Mucosa of stomach (tissue), 1 donor: ENCODE measurements around the gene ACAD10.
"Not testable (repeated sequence)": the region's sequence is repeated elsewhere in the genome, so short reads cannot be mapped to it uniquely, and the experiment has no call there.

Source experiments
- H3K27me3 ChIP-seq: one replicate; pipeline ENCODE4 v1.7.0; 2013; ENCODE audit warnings: mild to moderate bottlenecking, low read length; ENCODE audit not compliant: control insufficient read depth, insufficient read depth
- H3K36me3 ChIP-seq: one replicate; pipeline ENCODE4 v1.7.0; 2013; ENCODE audit warnings: low read length; ENCODE audit not compliant: control insufficient read depth, insufficient read depth
- H3K4me1 ChIP-seq: one replicate; pipeline ENCODE4 v1.7.0; 2013; ENCODE audit warnings: mild to moderate bottlenecking, low read length; ENCODE audit not compliant: control insufficient read depth, insufficient read depth
- H3K4me3 ChIP-seq: one replicate; pipeline ENCODE4 v1.7.0; 2013; ENCODE audit warnings: low read length
- H3K9ac ChIP-seq: one replicate; pipeline ENCODE4 v1.7.0; 2013; ENCODE audit warnings: mild to moderate bottlenecking, low read length, moderate library complexity
- H3K9me3 ChIP-seq: one replicate; pipeline ENCODE4 v1.7.0; 2013; ENCODE audit warnings: mild to moderate bottlenecking, low read length, moderate library complexity; ENCODE audit not compliant: control insufficient read depth
- donor health status: Pancreatic carcinoma.

ACAD10 gene

DNA sequence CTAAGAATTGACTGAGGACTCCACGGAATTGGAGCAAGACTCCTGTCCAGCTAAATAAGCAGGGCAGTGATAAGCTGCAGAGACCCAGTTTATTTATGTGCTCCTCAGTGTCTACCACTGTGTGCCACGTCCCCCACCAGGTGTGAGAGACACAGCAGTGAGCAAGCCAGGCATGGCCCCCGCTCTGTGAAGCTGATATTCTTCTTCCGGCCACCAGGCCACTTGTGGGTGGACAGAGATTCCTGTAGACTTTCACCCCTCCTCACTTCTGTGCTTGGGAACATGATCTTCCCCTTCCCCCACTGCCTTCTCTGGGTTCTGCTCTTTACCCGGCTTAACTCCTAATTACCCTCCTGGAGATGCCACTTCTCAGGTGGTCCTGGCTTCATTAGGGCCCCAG is 21.4 kb upstream of the ACAD10 start:
- Histone ChIP-seq H3K9ac (no peak overlapping the region), H3K9me3 (no peaks in the 10 kb centered on the region), H3K36me3 (peaks cover 6% of the 10 kb centered on the region), H3K4me3 (no peak overlapping the region), H3K4me1 (no peaks in the 10 kb centered on the region), H3K27me3 (no peaks in the 10 kb centered on the region)

DNA sequence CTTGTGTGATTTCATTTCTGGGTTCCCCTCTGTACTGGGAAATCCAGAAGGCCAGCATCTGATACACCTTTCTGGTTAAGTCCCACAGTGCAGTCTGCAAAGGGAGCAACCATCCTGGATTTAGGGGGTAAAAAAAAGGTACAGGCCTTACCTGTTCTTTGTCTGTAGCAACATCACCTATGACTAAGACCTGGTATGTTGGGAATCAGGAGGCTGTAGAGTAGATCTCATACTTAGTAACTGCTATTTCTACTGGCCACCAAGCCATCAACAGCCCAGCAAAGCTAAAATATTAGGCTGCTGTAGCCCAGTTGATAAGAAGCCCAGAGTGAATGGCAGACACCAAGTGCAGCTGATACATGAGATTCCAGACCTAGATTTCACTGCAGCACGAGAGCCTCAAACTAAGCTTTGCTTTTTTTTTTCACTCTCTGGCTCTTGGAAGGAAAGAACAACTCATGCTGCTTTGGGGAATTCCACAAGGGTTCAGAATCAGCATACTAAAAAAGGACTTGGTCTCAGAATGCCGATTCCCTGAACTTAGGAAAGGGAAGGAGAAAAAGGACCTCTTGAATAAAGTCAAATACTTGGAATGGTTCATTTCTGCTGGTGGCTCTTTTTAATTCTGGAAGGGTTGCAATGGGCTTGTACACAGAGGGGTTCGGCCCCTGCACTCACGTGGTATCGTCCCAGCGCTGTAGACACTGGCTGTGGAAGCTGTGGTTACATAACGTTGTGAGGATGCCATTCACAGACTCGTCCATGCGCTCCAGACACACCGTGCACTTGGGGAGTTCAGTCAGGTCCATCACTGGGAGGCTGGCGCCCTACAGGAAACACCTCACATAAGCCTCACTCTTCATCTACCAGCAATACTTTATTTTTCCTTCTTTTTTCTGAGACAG is 20.6 kb upstream of the ACAD10 start:
- Histone ChIP-seq H3K4me1 (no peaks in the 10 kb centered on the region), H3K36me3 (peaks cover 11% of the 10 kb centered on the region), H3K4me3 (no peak overlapping the region), H3K9me3 (no peaks in the 10 kb centered on the region), H3K27me3 (no peaks in the 10 kb centered on the region), H3K9ac (no peak overlapping the region)

DNA sequence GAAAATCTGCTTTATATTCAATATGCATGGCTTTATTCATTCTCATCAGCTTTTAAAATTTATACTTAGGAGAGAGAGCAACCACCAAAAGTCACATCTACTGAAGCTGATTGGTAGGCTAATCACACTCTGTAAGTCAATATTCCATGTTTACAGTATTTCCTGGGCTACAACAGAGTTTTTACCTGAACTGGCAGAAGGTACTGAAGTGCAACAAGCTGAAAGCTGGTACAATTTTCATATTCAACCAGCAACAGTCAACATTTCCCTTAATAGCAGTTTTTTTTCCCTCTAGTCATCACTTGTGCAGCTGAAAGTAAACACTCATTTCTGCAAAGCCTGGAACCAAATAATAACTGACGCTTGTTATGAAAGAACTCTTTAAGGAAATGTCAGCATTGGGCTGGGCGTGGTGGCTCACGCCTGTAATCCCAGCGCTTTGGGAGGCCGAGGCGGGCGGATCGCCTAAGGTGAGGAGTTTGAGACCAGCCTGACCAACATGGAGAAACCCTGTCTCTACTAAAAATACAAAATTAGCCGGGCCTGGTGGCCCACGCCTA is 13.0 kb upstream of the ACAD10 start:
- Histone ChIP-seq H3K27me3 (no peaks in the 10 kb centered on the region), H3K36me3 (peaks cover 5% of the 10 kb centered on the region)

DNA sequence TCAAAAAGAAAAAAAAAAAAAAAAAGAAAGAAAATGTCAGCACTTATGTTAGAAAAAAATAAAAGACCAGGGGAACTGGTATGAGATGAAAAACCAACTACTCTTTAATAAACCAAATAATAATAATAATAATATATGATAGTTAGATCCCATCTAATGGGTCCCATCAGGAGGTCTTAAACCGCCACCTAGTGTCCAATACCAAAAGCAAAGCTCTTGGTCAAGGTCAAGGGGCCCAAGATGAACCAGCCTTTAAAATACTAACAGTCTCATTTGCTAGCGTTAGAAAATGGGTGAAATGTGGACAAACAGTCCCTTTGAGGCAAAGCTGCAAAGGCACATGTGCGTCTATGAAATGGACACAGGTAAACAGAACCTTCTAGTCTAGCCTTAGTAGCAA is 12.3 kb upstream of the ACAD10 start:
- no peak overlapping the region for H3K9ac ChIP-seq
- no peak overlapping the region for H3K4me3 ChIP-seq
- H3K36me3 ChIP-seq, result peaks cover 5% of the 10 kb centered on the region
- no peaks in the 10 kb centered on the region for H3K4me1 ChIP-seq
- H3K27me3 ChIP-seq, result no peaks in the 10 kb centered on the region
- H3K9me3 ChIP-seq, result no peaks in the 10 kb centered on the region

More for the DNA sequence above, 13.0 kb upstream of the ACAD10 start:
- Histone ChIP-seq H3K9me3 (no peaks in the 10 kb centered on the region), H3K4me3 (no peak overlapping the region), H3K9ac (no peak overlapping the region), H3K4me1 (no peaks in the 10 kb centered on the region)

DNA sequence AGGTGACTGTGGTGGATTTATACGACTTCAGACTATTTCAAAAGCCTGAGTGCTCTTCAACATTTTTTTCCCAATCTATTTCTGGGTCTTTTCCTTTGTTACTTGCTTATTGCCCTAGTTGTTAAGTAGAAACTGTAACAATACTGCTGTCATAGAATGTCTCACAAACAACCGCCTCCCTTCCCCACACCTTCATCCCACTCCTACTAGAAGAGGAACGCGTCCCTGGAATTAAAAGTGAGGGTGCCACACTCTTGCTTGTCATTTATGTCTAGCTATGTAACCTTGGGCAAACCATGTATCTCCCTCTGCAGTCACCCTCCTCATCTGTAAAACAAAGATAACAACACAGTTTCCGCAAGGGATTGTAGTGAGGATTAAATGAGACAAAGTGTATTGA is 8.7 kb upstream of the ACAD10 start:
- Histone ChIP-seq H3K27me3 (no peaks in the 10 kb centered on the region), H3K4me1 (no peaks in the 10 kb centered on the region), H3K36me3 (no peaks in the 10 kb centered on the region), H3K9me3 (no peaks in the 10 kb centered on the region), H3K4me3 (no peak overlapping the region), H3K9ac (no peak overlapping the region)

DNA sequence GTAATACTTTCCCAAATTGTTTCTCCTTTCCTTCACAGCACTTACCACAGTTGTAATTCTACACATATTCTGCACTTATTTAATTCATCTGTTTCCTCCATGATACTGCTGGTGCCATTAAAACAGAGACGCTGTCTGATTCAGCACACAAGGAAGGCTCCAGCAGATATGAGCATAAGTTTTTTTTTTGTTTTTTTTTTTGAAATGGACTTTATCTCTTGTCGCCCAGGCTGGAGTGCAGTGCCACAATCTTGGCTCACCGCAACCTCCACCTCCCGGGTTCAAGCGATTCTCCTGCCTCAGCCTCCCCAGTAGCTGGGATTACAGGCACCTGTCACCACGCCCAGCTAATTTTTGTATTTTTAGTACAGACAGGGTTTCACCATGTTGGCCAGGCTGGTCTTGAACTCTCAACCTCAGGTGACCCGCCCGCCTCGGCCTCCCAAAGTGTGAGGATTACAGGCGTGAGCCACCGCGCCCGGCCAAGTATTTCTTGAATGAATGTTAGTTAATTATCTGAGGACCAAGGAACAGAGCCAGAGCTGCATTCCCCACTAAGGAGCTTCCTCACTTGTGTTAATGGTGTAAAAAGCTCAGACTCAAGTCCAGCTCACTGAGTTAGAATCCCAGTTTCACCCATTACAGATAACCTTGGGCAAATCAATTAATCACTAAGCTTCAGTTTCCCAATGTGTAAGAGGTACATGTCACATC is 1.2 kb upstream of the ACAD10 start:
- Histone ChIP-seq H3K4me3 (peak overlapping the region; percentile 87), H3K4me1 (peaks cover 12% of the 10 kb centered on the region), H3K9ac (peak overlapping the region; percentile 96)
- H3K9me3 ChIP-seq, H3K27me3 ChIP-seq, H3K36me3 ChIP-seq: not testable (repeated sequence)

DNA sequence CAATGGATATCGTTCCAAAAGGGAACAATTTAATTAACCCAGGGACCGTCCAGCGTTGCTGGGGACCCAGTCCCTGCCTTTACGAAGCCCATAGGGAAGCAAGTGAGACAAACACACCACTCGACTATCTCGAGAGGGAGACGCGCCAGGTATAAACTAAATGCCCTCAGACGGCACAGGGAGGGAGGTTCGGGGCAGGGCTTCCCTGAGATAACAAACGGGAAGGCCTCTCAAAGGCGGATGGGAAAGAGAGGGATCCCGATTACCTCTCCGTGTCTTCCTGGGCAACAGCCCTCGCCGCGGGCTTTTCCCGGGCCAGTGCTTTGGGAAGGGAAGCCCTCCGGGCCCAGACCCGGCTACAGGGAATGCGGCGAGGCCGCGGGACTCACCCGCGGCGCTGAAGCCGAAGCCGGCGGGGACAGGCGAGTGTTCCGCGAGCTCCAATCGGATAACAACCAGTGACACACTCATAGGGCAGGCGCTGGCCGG is 487 bp upstream of the ACAD10 start:
- Histone ChIP-seq H3K36me3 (no peaks in the 10 kb centered on the region), H3K9me3 (no peaks in the 10 kb centered on the region), H3K4me1 (peaks cover 12% of the 10 kb centered on the region), H3K9ac (peak overlapping the region; percentile 96), H3K27me3 (no peaks in the 10 kb centered on the region), H3K4me3 (peak overlapping the region; percentile 87)

DNA sequence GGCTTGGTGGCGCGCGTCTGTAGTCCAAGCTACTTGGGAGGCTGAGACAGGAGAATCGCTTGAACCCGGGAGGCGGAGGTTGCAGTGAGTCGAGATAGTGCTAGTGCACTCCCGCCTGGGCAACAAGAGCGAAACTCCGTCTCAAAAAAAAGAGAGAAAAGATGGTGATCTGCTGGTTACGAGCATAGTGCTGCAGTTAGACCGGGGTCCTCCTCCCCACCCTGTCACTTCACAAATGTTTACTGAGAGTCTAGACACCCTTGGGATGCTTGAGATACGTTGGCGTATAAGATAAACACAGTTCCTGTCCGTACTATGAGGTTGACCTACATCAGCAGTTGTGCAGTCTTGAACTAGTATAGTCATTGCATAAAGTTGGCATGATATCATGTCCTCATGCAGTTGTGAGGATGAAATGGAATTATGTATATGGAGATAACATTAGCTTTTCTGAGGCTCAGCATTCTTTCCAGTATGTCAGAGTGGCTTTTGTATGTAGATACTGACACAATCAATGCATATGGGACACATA is 787 bp downstream of the ACAD10 start:
- H3K4me3 ChIP-seq, result peak overlapping the region; percentile 87
- H3K27me3 ChIP-seq, result no peaks in the 10 kb centered on the region
- H3K36me3 ChIP-seq, result no peaks in the 10 kb centered on the region
- H3K9ac ChIP-seq, result peak overlapping the region; percentile 96
- no peaks in the 10 kb centered on the region for H3K9me3 ChIP-seq
- H3K4me1 ChIP-seq, result peaks cover 12% of the 10 kb centered on the region

DNA sequence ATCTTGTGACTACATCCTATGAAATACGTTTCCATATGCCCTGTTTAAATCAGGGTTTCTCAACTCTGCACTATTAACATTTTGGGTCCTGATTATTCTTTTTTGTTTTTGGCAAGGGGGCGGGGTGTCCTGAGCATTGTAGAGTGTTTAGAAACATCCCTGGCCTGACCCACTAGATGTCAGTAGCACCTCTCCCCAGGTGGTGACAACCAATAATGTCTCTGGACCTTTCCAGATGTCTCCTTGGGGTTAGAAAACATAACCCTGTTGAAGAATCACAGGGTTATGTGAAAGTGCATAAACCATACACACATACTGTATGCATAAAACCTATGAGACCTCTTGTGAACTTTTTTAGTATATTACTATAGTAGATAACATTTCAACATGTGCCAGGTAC is 1.4 kb downstream of the ACAD10 start:
- no peak overlapping the region for H3K9ac ChIP-seq
- peaks cover 12% of the 10 kb centered on the region for H3K4me1 ChIP-seq
- no peak overlapping the region for H3K4me3 ChIP-seq
- no peaks in the 10 kb centered on the region for H3K9me3 ChIP-seq
- no peaks in the 10 kb centered on the region for H3K27me3 ChIP-seq
- no peaks in the 10 kb centered on the region for H3K36me3 ChIP-seq

DNA sequence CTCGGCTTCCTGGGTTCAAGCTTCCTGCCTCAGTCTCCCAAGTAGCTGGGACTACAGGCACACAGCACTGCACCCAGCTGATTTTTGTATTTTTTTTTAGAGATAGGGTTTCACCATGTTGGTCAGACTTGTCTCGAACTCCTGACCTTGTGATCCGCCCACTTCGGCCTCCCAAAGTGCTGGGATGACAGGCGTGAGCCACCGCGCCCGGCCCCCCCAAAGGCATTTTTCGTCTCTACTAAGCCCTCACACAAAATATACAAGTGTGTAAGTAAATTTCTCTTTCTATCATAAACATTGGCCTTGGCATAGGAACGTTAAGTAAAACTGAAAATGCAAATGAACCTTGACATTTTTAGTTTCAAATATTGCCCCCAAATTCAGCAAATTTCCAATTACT is 2.1 kb downstream of the ACAD10 start:
- Histone ChIP-seq H3K9me3 (no peaks in the 10 kb centered on the region), H3K4me3 (no peak overlapping the region), H3K27me3 (no peaks in the 10 kb centered on the region), H3K36me3 (peaks cover 4% of the 10 kb centered on the region), H3K9ac (no peak overlapping the region), H3K4me1 (peaks cover 12% of the 10 kb centered on the region)

DNA sequence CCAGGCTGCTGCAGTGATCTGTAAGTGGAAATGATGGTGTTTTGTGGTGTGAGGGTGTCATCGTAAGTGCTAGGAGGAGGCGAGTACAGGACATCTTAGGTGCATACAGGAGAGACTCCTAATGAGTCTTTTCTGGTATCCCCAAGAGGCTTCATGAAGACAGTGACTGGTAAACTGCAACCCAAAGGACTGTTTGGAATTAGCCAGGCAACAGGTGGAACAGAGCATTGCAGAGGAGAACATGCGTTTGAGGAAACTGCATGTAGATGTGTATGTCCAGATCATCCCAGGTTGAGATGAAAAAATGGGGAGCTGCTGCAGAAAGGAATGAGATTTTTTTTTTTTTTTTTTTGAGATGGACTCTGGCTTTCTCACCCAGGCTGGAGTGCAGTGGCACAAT is 5.4 kb downstream of the ACAD10 start:
- Histone ChIP-seq H3K9ac (no peak overlapping the region), H3K4me3 (no peak overlapping the region), H3K27me3 (no peaks in the 10 kb centered on the region), H3K9me3 (no peaks in the 10 kb centered on the region), H3K4me1 (peaks cover 5% of the 10 kb centered on the region), H3K36me3 (peaks cover 5% of the 10 kb centered on the region)
